MM.1S (cell line): ENCODE measurements around the gene IFI44.

ENCODE experiments used
- DNase-seq: peaks from one replicate; pipeline ENCODE4 v3.0.0-alpha.2; 2015
- H2AFZ ChIP-seq: fragments of 300-600 bp; sonication (generic); 2 replicates; pipeline ENCODE4 v1.6.0; 2016; ENCODE audit warnings: antibody characterized with exemption, low read length
- H3F3A ChIP-seq: fragments of 300-600 bp; sonication (generic); 2 replicates; pipeline ENCODE4 v1.6.1; 2016; ENCODE audit warnings: mild to moderate bottlenecking, antibody characterized with exemption, low read length, moderate library complexity, mixed read lengths; ENCODE audit not compliant: insufficient read depth
- H3K27ac ChIP-seq: fragments of 300-600 bp; sonication (generic); 2 replicates; pipeline ENCODE4 v1.5.1; 2016; ENCODE audit warnings: mild to moderate bottlenecking, low read length
- H3K27me3 ChIP-seq: fragments of 300-600 bp; sonication (generic); replicated peaks from 2 replicates; pipeline ENCODE4 v1.6.0; 2016; ENCODE audit warnings: low read length; ENCODE audit not compliant: insufficient read depth
- H3K36me3 ChIP-seq: fragments of 300-600 bp; sonication (generic); replicated peaks from 2 replicates; pipeline ENCODE4 v1.6.1; 2016; ENCODE audit warnings: mild to moderate bottlenecking, low read length, mixed read lengths; ENCODE audit not compliant: insufficient read depth
- H3K4me1 ChIP-seq: fragments of 300-600 bp; sonication (generic); 2 replicates; pipeline ENCODE4 v1.6.1; 2016; ENCODE audit warnings: low read length, mixed read lengths
- H3K4me2 ChIP-seq: fragments of 300-600 bp; sonication (generic); 2 replicates; pipeline ENCODE4 v1.6.0; 2016; ENCODE audit warnings: low read depth, low read length
- H3K4me3 ChIP-seq: fragments of 300-600 bp; sonication (generic); 2 replicates; pipeline ENCODE4 v1.5.1; 2016; ENCODE audit warnings: low read length, mixed read lengths
- H3K79me2 ChIP-seq: fragments of 300-600 bp; sonication (generic); 2 replicates; pipeline ENCODE4 v1.6.1; 2016; ENCODE audit warnings: mixed run types, low read length, mixed read lengths
- H3K9ac ChIP-seq: fragments of 300-600 bp; sonication (generic); 2 replicates; pipeline ENCODE4 v1.6.1; 2016; ENCODE audit warnings: low read length, mixed read lengths
- H3K9me2 ChIP-seq: fragments of 300-600 bp; sonication (generic); replicated peaks from 2 replicates; pipeline ENCODE4 v1.6.1; 2016; ENCODE audit warnings: mild to moderate bottlenecking, low read length, mixed read lengths; ENCODE audit not compliant: insufficient read depth
- H3K9me3 ChIP-seq: fragments of 300-600 bp; sonication (generic); replicated peaks from 2 replicates; pipeline ENCODE4 v1.6.1; 2016; ENCODE audit warnings: mild to moderate bottlenecking, low read length, mixed read lengths; ENCODE audit not compliant: insufficient read depth
- H4K20me1 ChIP-seq: fragments of 300-600 bp; sonication (generic); 2 replicates; pipeline ENCODE4 v1.6.1; 2016; ENCODE audit warnings: mild to moderate bottlenecking, low read length, moderate library complexity, mixed read lengths; ENCODE audit not compliant: insufficient read depth
- CTCF ChIP-seq: fragments of 300-600 bp; sonication (generic); IDR thresholded peaks from 2 replicates; pipeline ENCODE4 v1.5.1; 2016; ENCODE audit warnings: antibody characterized with exemption, low read length, mixed read lengths
- EZH2 ChIP-seq: fragments of 300-600 bp; sonication (generic); optimal IDR thresholded peaks from 2 replicates; pipeline ENCODE3; 2017; ENCODE audit warnings: low read depth, mild to moderate bottlenecking, antibody characterized with exemption, low read length, mixed read lengths
- EZH2phosphoT487 ChIP-seq: fragments of 300-600 bp; sonication (generic); IDR thresholded peaks from 2 replicates; pipeline ENCODE4 v1.6.1; 2018; ENCODE audit warnings: antibody characterized with exemption, low read length

The IFI44 gene

GRCh38 chr1:78630600-78630999 lies 19.0 kb upstream of the IFI44 start:
- no peaks in the 10 kb centered on the region for H3F3A ChIP-seq
- TF ChIP-seq CTCF, result no peak
- H3K4me2 ChIP-seq, result no peak overlapping the region
- H3K27me3 ChIP-seq, result 0 out of 2 replicates have a peak, but pooled peaks cover 7% of the 10 kb centered on the region
- DNase-seq, result no peak
- H3K36me3 ChIP-seq, result no peaks in the 10 kb centered on the region
- no peaks in the 10 kb centered on the region for H3K79me2 ChIP-seq
- H4K20me1 ChIP-seq, result no peaks in the 10 kb centered on the region
- H3K9ac ChIP-seq, result no peak overlapping the region
- no peak overlapping the region for H3K4me3 ChIP-seq
- no peak overlapping the region for H3K27ac ChIP-seq
- H3K4me1 ChIP-seq, result no peaks in the 10 kb centered on the region
- no peak overlapping the region for H2AFZ ChIP-seq
- no peaks in the 10 kb centered on the region for H3K9me3 ChIP-seq
- no peaks in the 10 kb centered on the region for H3K9me2 ChIP-seq

- Histone ChIP-seq H3K4me2 (no peak overlapping the region), H4K20me1 (no peaks in the 10 kb centered on the region), H3K9ac (no peak overlapping the region), H3K9me3 (no peaks in the 10 kb centered on the region), H3K36me3 (no peaks in the 10 kb centered on the region), H3K4me3 (no peak overlapping the region), H3K4me1 (no peaks in the 10 kb centered on the region), H3F3A (no peaks in the 10 kb centered on the region), H3K9me2 (no peaks in the 10 kb centered on the region), H2AFZ (no peak overlapping the region), H3K79me2 (no peaks in the 10 kb centered on the region), H3K27me3 (no peaks in the 10 kb centered on the region), H3K27ac (no peak overlapping the region)
- no peak for DNase-seq
- TF ChIP-seq EZH2, result no peak
- no peak for TF ChIP-seq EZH2phosphoT487
- TF ChIP-seq CTCF, result no peak
These were observed 16.4 kb upstream of the IFI44 start for GRCh38 chr1:78633209-78633608.

DNA sequence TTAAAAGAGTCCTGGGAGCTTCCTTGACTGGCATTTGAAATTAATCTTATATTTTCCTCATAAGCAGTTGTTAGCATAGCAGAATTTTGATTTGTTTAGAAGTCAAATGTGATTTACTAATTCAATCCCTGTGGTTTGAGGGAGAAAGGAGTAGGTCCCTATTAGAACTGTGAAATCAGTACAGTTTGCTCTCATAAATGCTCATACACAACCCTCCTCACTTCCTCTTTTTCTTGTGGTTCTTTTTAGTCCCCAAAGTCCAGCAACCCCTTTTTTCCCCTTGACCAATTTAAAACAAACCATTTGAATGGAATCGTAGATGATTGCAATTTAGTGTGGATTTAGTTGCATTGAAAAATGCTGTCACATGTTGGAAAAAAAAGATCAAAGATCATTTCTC lies 9.2 kb upstream of the IFI44 start:
- no peaks in the 10 kb centered on the region for H3K36me3 ChIP-seq
- H3K9ac ChIP-seq, result no peak overlapping the region
- DNase-seq, result no peak
- H2AFZ ChIP-seq, result no peak overlapping the region
- 0 out of 2 replicates have a peak, but pooled peaks cover 3% of the 10 kb centered on the region for H3K9me3 ChIP-seq
- H3F3A ChIP-seq, result 0 out of 2 replicates have a peak, but pooled peaks cover 4% of the 10 kb centered on the region
- no peak overlapping the region for H3K4me3 ChIP-seq
- TF ChIP-seq CTCF (no peak), EZH2phosphoT487 (no peak), EZH2 (no peak)
- peaks cover 6% of the 10 kb centered on the region; the same call in 1 of the 2 replicates for H3K4me1 ChIP-seq
- no peaks in the 10 kb centered on the region for H3K27me3 ChIP-seq
- H3K27ac ChIP-seq, result no peak overlapping the region
- H3K79me2 ChIP-seq, result no peaks in the 10 kb centered on the region
- no peaks in the 10 kb centered on the region for H3K9me2 ChIP-seq
- no peak overlapping the region for H3K4me2 ChIP-seq
- no peaks in the 10 kb centered on the region for H4K20me1 ChIP-seq

- H4K20me1 ChIP-seq, result no peaks in the 10 kb centered on the region
- H2AFZ ChIP-seq, result no peak overlapping the region
- peak; percentile 65 for DNase-seq
- H3K27ac ChIP-seq, result no peak overlapping the region
- H3K79me2 ChIP-seq, result no peaks in the 10 kb centered on the region
- no peak overlapping the region for H3K4me2 ChIP-seq
- no peaks in the 10 kb centered on the region for H3K36me3 ChIP-seq
- 0 out of 2 replicates have a peak, but pooled peaks cover 4% of the 10 kb centered on the region for H3F3A ChIP-seq
- no peak for TF ChIP-seq EZH2phosphoT487
- no peak for TF ChIP-seq EZH2
- no peak for TF ChIP-seq CTCF
- H3K9ac ChIP-seq, result no peak overlapping the region
- H3K9me3 ChIP-seq, result 0 out of 2 replicates have a peak, but pooled peaks cover 3% of the 10 kb centered on the region
- H3K27me3 ChIP-seq, result no peaks in the 10 kb centered on the region
- no peaks in the 10 kb centered on the region for H3K9me2 ChIP-seq
- H3K4me3 ChIP-seq, result no peak overlapping the region
- peaks cover 6% of the 10 kb centered on the region; the same call in 1 of the 2 replicates for H3K4me1 ChIP-seq
These were observed 8.1 kb upstream of the IFI44 start for GRCh38 chr1:78641558-78641957.
